ENCODE results near the gene TLE4.
"Not testable (repeated sequence)": the region's sequence is repeated elsewhere in the genome, so short reads cannot be mapped to it uniquely, and the experiment has no call there.

Gene TLE4

DNA sequence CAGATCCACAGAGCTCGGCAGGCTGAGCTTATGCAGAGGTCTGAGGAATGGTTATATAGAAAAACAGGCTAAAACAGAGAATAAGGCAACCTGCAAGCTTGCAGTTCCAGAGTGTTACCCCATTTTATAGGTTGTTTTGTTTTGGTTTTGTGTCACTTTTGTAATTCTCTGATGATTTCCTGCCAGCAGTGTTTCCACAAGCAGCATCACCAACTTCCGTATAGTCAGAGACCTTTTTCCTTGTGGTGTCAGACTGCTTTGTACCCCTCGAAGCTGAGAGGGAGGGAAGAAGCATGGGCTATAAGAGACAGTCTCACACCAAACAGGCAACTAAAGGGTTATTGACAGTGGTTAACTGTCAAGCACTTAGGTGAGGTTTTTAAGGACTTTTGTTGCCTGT lies 61.8 kb downstream of the TLE4 start:
- DNase-seq (ENCODE audit: low read depth in 3 of 3) = no peak

DNA sequence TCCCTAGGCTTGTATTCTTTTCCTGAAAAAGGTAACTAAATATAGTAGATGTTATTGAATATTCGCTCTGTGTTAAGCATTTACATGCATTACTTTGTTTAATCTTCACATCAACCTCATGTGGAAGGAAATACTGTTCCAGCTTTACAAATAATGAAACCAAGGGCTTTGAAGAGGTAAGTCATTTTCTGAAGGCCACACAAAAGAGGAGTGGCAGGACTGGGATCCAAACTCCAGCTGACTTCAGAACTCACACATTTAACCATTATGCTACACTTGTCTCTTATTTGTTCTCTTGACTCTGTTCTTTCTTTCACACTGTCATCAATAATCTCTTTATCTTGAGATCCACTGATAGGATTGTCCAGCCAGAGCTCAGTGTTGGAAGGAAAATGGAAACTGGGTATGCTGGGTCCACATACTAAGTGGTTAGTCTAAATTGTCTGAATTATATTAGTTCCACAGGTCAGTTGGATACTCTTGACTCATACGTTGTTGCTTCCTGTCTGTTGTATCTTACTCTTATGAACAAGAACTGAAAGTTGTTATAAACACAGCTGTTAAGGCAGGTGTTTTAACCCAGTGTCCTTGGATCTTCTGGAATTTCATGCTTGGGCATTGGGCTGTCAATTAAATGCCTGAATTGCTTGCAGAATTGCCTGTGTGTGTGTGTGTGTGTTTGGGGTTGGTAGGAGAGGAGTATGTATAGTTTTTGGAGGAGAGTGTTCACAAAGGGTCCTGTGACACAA lies 65.6 kb downstream of the TLE4 start:
- DNase-seq (ENCODE audit: low read depth in 3 of 3) = no peak

GRCh38 chr9:79638806-79639205 lies 67.0 kb downstream of the TLE4 start:
- no peak for DNase-seq (ENCODE audit: low read depth in 3 of 3)

DNA sequence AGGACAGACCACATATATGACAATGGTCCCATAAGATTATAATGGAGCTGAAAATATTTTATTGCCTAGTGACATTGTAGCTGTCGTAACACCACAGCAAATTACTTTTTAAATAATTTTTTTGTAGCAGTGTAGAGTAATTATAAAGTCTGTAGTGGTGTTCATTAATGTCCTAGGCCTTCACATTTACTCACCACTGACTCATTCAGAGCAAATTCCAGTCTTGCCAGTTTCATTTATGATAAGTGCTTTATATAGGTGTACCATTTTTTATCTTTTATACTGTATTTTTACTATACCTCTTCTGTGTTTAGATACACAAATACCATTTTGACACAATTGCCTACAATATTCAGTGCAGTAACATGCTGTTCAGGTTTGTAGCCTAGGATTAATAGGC lies 67.6 kb downstream of the TLE4 start:
- no peak for DNase-seq (ENCODE audit: low read depth in 3 of 3)

GRCh38 chr9:79640067-79640466 lies 68.3 kb downstream of the TLE4 start:
- not testable (repeated sequence) for DNase-seq (ENCODE audit: low read depth in 3 of 3)

- no peak for DNase-seq (ENCODE audit: low read depth in 3 of 3)
These were observed 69.3 kb downstream of the TLE4 start for GRCh38 chr9:79641070-79641469.

DNA sequence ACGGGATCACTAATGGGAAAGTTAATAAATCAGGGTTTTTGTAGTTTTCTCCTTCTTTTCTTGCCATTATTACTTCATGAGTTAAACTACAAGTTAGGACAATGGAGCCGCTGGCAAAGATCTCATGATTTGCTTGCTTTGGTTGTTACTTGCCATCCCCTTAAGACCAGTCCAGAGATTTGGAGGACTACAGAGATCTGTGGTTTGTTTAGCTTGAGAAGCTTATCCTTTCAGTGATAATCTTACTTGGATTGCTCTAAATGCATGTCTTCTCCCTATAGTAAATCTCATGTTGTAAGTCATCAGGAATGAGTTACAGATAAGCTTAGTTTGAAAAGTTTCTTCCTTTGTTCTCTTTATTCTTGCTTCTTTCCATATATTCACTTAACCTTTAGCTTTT lies 70.9 kb downstream of the TLE4 start:
- no peak for DNase-seq (ENCODE audit: low read depth in 3 of 3)

GRCh38 chr9:79644048-79644447 lies 72.3 kb downstream of the TLE4 start:
- no peak for DNase-seq (ENCODE audit: low read depth in 3 of 3)

DNA sequence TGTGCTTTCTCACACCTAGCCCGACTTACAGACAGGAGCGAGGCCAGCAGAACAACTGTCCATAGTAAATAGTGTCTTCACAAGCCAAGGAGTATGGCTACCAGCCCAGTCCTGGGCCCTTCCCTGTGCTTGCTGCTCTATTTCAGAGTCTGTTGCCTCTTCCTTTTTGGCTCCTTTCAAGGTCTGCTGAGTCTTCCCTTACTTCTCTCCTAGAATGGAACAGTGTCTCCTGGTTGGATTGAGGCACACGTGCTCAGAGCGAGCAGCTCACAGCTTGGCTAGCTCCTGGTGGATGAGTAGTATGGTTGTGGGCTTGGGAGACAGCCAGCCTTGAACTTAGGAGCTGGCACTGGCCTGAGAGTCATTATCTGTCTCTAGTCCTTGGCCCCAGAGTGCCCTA lies 72.8 kb downstream of the TLE4 start:
- DNase-seq (ENCODE audit: low read depth in 3 of 3) = no peak

DNA sequence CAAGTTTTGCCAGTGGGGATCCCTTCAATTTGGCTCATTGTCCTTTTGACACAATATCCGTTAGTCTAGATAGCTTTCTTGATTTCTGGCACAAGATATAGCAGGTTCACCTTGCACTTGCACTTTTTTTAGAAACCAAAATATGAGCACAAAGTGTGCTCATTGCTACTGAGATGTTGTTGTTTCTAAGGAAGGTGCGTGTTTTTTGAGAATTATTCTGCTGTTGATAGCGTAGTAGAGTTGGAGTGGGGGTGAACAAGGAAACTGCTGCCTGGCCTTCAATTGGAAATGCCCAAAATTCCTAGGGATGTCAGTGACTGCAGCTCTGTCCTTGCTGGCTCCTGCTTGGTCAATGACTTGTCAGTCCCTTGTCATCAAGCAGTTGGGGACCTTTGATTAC lies 73.3 kb downstream of the TLE4 start:
- DNase-seq (ENCODE audit: low read depth in 3 of 3) = no peak

DNA sequence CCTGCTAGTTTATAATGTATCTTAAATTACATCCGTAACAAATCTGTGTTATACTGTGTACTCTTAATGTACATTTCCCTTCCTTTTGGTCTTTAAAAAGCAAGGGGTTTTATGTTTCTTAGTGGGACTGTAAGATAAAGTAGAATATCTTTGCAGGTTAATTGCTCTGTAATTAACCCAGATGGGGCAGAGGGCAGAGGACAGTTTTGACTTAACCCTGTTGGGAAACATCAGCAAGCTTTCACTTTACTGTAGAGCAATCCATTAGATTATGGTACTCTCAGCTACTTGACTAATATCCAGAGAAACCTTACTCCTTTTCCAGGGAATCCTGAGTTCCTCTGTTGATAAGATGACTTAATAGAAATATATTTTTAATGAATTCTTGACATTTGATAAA lies 74.3 kb downstream of the TLE4 start:
- no peak for DNase-seq (ENCODE audit: low read depth in 3 of 3)

GRCh38 chr9:79651251-79651795 lies 79.6 kb downstream of the TLE4 start:
- DNase-seq (ENCODE audit: low read depth in 3 of 3) = no peak

GRCh38 chr9:79652598-79652997 lies 80.8 kb downstream of the TLE4 start:
- no peak for DNase-seq (ENCODE audit: low read depth in 3 of 3)

DNA sequence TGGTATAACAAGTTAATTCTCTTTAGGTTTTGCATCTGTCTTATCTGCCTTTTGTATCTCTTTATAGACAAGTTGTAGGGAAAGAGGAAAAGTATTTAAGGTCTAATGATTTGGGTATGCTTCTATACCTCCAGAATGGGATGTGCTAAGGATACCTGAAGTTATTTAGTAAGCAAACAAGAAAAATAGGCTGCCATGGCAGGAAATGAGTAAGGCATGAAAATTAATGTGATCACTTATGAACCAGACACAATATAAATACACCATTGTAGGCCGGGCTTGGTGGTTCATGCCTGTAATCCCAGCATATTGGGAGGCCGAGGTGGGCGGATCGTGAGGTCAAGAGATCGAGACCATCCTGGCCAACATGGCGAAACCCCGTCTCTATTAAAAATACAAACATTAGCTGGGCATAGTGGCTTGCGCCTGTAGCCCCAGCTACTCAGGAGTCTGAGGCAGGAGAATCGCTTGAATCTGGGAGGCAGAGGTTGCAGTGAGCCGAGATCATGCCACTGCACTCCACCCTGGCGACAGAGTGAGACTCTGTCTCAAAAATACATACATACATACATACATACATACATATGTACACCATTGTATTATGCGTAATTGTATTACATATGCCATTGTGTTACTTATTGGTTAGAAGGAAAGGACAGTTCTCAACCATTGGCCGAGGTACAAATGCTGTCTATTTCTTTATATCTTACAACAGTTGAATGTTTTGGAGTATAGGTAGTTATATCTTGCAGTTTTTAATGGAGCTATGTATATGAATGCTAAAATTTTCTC lies 83.0 kb downstream of the TLE4 start:
- not testable (repeated sequence) for DNase-seq (ENCODE audit: low read depth in 3 of 3)

DNA sequence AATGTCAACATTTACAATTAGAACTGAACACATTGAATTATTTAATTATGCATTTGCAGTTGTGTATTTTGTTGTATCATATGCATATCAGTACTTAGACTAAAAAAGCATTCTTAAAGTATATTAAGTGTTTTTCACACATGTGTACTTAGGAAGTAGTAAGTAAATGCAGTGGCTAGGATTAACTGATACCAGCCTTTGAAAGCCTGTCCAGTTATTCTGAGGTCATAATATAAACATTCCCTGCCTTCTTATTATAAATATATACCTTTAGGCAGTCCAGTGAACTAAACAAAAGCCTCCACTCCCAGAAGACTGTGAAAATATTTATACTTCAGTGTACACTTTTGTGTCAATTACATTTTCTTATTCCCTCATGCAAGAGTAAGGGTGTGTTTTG lies 83.8 kb downstream of the TLE4 start:
- DNase-seq (ENCODE audit: low read depth in 3 of 3) = no peak

DNA sequence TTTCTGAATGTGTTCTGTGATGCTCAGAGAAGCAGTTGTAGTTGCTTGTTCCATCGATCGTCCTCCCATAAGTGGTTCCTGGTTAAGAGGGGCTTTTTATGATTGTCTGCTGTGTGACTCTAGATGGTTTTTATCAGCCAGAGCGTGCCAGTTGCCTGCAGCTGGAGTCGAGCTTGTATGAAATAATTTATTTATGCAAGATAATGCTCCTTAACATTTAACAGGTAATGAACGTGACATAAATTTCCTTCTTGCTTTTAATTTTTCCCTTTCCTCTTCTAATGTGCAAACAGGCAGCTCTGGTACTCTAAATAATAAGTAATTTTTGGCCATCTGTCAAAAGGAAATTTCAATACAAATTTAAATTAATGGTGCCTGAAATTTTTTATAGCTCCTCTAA lies 84.4 kb downstream of the TLE4 start:
- no peak for DNase-seq (ENCODE audit: low read depth in 3 of 3)

DNA sequence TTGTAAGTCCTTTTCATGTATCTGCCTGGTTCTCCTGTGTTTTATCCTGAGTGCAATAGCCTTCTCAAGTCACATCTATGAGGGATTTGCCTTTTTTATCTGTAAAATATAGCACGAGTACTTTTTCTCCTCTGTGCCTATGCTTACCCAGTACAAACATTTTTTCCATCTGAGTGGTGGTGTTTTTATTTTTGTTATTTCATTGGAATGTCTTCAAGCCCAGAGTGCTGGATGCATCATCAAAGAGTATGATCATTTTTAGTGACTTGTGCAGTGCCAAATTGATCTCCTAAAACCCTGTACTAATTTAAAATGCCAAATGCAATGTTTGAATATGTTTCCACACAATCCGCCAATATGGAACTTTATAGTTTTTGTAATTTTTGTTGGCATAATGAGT lies 86.1 kb downstream of the TLE4 start:
- DNase-seq (ENCODE audit: low read depth in 3 of 3) = no peak

DNA sequence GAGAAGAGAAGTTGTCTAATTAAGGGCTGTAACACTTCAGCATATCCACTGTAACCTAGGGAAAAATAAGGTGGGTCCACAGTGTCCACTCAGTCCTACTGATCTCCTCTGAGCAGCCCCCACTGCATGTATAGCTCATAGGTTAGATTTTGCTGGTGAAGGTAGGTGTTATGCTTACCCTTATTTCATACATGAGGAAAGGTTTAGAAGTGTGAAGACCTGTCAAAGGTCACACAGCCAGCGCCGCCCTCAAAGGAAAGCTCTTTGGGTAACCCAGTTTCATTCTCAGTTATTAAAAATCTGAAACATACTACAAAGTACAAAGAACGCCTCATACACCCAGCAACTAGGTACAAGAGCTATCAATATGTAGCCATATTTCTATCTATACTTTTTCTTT lies 87.2 kb downstream of the TLE4 start:
- no peak for DNase-seq (ENCODE audit: low read depth in 3 of 3)

DNA sequence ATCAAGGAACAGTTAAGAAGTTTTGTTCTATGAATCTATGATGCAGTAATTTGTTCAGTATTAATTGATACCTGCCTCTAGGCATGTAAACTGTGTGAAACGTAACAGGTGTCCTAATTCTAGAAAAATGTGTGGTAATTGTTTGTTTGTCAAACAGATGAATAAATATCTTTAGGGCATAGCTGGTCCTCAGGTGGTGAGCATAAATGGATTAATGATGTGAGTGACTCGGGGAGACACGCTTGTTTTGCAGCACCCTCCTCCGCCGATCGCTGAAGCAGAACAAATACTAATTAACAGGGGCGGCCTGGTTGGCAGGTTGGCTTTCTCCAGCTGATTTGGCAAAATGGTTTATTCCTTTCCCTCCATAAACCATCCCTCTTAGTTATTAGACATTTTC lies 88.8 kb downstream of the TLE4 start:
- no peak for DNase-seq (ENCODE audit: low read depth in 3 of 3)

DNA sequence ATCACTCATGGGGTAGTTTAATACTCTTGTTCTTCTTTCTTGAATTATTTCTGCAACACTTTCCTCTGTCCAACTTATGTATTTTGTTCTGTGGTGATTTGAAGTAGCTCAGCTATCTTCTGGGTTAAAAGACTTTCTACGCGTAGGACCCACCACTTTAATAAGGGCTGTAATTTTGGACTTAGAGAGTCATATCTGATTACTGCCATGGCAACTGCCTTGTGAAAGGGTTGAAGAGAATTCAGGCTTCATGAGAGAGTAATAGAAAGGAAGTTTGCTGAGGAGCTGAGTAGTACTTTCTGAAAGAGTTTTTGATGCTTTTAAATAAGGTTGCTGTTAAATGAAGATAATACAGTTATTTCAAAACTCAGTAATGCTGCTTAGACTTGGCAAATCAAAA lies 89.5 kb downstream of the TLE4 start:
- no peak for DNase-seq (ENCODE audit: low read depth in 3 of 3)

GRCh38 chr9:79661886-79662536 lies 90.2 kb downstream of the TLE4 start:
- no peak for DNase-seq (ENCODE audit: low read depth in 3 of 3)

- DNase-seq (ENCODE audit: low read depth in 3 of 3) = no peak
These were observed 90.8 kb downstream of the TLE4 start for GRCh38 chr9:79662537-79662956.

GRCh38 chr9:79663300-79663699 lies 91.5 kb downstream of the TLE4 start:
- DNase-seq (ENCODE audit: low read depth in 3 of 3) = no peak

Measured in stimulated activated CD4-positive, alpha-beta T cell treated with anti-CD3 and anti-CD28 coated beads, TNF-alpha, amount 100 ng/mL, for 4 hours (primary cell).